CD4-positive, alpha-beta T cell treated with Interleukin-10 for 1 hour (primary cell): ENCODE results near the gene LENG8.

ENCODE experiments used
- DNase-seq: peaks from one replicate; pipeline ENCODE4 v3.0.0-alpha.2; 2020

Gene LENG8

GRCh38 chr19:54448040-54448773 is 792 bp upstream of the LENG8 start:
- peak; percentile 53 for DNase-seq

DNA sequence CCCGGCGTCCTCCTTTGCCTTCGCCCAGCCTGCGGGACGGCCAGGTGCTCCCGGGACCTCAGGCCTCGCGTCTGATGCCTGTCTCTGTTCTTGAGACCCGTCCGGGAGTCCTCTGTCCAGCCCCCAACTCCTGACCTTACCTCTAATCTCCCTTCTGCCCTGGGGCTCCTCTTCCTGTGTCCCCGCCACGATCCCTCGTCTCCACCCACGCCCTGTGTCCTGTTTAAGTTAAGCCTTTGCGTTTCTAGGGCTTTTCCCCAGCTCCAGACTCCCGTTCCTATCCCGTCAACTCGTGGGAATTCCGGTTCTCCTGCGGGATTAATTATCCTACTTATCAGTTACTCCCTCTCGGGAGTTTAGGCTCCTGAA is 686 bp downstream of the LENG8 start:
- no peak for DNase-seq

- no peak for DNase-seq
Measured at GRCh38 chr19:54451331-54451871, 2.4 kb downstream of the LENG8 start.

- DNase-seq: no peak
Measured at GRCh38 chr19:54451997-54452396, 3.0 kb downstream of the LENG8 start.

- DNase-seq: no peak
Measured at GRCh38 chr19:54452626-54453025, 3.6 kb downstream of the LENG8 start.

- no peak for DNase-seq
Measured at GRCh38 chr19:54453921-54454780, 5.2 kb downstream of the LENG8 start.

GRCh38 chr19:54454781-54455675 is 6.0 kb downstream of the LENG8 start:
- DNase-seq: no peak

- DNase-seq: no peak
Measured at GRCh38 chr19:54455786-54456422, 6.9 kb downstream of the LENG8 start.

DNA sequence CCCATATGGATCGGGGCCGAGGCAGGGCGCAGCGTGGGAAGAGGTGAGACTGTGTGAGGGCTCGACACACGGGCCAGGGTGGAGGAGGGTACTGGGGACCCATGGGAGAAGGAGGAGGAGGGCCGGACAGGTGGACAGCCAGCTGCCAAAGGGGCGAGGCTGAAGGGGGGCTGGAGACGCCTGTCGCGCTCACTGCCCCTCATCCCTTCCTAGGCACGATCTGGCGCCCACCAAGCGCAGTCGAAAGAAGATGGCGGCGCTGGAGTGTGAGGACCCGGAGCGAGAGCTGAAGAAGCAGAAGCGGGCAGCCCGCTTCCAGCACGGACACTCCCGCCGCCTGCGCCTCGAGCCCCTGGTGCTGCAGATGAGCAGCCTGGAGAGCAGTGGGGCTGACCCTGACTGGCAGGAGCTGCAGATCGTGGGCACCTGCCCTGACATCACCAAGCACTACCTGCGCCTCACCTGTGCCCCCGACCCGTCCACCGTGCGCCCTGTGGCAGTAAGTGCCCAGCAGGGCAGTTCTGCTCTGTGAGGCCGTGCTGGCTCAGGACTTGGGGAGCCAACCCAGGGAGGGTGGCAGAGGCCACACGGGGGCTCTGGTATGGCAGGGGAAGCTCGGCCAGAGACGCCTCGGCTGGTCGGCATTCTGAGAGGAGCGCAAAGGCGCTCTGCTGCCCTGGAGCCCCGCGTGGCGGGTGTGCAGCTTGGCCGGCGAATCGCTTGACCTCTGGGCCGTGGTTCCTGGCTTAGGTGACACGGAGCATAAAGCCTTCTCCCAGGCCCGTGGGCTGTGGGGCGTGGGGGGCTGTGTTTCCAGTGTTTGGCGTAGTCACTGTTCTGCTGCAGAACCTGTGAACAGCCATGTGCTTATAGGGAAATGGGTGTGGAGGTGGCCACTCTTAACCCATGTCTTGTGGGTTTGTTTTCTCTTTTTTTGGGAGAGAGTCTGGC is 7.7 kb downstream of the LENG8 start:
- no peak for DNase-seq

- no peak for DNase-seq
Measured at GRCh38 chr19:54457773-54458647, 9.0 kb downstream of the LENG8 start.

DNA sequence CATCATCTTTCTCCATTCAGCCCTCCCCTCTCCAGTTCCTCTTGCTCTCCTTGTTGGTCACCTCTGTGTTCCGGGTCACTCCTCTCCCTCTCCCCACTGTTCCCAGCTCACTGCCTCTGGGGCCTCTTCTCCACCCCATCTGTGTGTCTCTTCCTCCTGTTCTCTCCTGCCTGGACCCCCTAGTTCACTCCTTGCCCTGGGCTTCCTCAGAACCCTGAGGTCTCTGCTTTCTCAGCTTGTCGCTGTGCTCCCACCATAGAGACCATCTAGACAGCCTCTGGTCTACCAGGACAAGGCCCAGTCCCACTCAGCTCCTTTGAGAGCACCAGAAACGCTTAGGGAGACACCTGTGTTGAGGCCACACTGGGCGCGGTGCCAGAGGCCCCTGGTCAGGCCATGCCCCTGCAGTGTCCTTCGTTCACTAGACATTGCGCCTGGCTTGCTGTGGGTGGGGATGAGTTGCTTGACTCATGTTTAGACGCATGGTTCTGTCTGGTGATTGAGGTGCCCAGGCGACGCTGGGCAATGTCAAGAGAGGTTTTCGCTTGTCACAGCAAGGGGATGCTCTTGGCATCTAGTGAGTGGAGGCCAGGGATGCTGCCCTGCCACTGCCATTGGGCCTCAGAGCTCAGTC is 9.8 kb downstream of the LENG8 start:
- no peak for DNase-seq

DNA sequence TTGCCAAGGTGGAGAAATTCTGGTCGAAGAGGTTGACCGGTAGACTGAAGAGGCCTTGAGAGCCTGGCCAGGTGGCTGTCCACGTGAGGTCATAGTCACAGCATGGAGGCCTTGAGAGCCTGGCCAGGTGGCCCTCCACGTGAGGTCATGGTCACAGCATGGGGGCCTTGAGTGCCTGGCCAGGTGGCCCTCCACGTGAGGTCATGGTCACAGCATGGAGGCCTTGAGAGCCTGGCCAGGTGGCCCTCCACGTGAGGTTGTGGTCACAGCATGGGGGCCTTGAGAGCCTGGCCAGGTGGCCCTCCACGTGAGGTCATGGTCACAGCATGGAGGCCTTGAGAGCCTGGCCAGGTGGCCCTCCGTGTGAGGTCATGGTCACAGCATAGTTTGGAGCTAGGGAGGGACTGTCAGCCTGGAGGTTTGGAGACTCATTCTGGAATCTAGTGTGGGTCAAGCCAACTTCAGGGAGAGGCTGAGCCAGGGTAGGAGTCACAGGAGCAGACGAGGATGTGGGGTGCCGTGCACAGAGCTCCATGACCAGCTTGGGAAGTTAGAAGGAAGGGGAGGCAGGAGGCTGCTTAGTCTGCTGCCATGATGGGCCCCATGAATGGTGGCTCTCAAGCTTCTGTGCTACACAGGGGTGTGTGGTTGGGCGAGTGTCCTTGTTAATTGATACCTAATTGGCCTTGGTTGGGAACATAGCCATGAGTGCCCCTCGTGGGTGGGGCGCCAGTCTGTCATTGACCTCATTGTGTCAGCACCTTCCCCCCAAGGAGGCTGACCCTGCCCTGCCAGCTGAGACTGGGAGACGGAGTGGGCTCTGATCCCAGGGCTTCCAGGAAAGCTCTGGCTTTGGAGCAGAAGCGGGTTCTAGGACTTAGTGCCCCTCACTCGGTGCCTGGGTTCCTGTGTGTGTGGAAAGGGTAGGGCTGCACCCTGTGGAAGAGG is 10.6 kb downstream of the LENG8 start:
- DNase-seq: no peak

DNA sequence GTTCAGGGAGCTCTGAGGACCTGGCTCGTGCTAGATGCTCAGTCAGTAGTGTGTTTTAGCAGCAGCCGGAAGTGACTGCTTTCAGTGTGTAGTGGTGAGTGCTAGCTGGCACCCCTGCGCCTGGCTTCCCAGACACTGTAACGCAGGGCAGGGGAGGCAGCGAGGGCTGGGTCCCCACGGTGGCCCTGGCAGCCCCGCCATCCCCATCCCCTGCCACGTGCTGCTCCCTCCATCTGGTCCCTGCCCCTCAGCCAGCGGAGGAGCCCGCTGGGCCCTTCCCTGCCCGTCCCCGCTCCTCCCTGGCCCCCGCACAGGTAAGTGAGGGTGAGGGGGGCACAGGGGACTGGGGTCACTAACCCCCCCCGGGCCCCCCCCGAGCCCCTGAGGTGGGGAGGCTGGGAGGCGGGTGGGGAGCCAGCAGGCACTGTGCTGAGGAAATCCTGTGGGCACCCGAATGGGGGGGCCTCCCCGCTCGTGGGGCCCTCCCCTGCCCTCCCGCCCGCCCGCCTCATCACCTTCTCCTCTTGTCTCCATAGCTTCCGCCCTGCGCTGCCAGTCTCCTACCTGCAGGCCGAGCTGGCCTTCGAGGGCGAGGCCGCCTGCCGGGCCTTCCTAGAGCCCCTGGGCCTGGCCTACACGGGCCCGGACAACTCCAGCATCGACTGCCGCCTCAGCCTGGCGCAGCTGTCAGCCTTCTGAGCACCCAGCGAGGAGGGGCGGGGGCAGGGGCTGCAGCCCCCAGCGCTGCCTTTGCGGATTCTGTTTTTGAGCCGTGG is 11.4 kb downstream of the LENG8 start:
- DNase-seq: no peak

DNA sequence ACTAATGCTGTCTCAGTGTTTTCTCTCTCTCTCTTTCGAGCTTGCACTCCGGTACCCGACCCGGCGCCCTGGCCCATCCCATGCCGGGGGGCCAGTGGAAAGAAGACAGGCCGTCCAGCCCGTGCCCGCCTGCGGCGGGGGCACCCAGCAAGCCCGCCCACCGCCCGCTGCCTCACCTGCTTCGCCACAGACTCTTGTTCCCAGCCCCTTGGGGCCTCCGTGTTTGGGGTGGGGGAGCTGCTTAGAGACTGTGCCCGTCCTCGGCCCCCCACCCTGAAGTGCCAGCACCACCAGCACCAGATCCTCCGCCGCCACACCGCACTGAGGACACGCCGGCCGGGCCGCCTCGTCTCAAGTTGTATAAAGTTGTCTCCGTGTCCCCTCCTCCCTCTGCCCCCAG is 12.2 kb downstream of the LENG8 start:
- DNase-seq: no peak

DNA sequence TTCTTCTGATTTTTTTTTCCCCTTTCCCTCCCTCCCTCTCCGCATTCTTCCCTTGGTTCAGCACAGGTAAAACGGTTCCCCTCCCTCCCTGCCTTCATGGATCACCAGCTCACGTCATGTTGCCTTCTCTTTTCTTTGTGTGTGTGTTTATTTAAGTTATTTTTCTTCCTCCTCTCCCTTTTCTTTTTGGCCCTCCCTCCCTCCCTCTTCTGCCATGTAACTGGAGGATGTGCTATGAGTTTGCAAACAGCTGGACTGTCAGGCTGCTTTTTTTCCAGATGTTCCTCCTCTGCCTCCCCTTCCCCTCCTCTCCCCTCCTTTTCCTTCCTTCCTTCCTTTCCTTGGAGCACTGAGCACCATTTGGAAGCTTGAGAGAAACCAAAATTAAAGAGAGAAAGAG is 12.6 kb downstream of the LENG8 start:
- no peak for DNase-seq

DNA sequence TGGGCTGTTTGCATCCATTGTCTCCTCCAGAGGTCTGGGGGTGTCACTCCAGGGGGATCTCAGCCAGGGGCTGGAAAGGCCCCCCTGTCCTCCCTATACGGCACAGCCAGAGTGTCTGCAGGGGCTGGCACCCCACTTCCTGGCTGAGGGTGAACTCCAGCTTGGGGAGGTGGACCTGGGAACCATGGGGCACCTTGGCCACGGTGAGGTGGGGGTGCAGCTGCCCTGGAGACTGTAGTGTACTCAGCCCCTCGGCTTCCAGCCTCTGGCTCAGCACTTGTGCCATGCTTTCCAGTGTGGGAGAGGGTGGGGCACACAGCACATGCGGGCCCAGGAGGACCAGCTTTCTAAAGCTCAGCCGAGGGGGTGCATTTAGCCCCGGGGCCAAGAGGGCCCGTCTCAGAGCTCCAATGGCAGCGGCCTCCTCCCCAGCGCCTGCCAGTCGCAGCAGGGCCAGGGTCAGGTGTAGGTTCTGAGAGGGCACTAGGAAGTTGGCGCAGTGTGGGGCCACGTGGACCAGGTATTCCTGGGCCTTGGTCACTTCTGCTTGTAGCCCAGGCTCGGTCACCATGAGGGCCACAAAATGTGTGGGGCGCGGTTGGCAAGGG is 13.2 kb downstream of the LENG8 start:
- DNase-seq: no peak
